ENCODE results near the gene TET2.

GRCh38 chr4:105197777-105198176 lies 51.1 kb downstream of the TET2 start:
- TF ChIP-seq NFE2L1 (CRISPR knock-in tag; IDR thresholded peaks at IDR 0.05) = no peak
- no peak for TF ChIP-seq RORB (CRISPR knock-in tag; IDR thresholded peaks at IDR 0.05)
- TF ChIP-seq USF1 (CRISPR knock-in tag; IDR thresholded peaks at IDR 0.05) = no peak
- no peak for TF ChIP-seq CDX4 (CRISPR knock-in tag; IDR thresholded peaks at IDR 0.05; ENCODE audit: borderline replicate concordance)
- no peak for TF ChIP-seq FOXP4 (CRISPR knock-in tag; IDR thresholded peaks at IDR 0.05)
- TF ChIP-seq MAX (CRISPR knock-in tag; IDR thresholded peaks at IDR 0.05) = no peak
- TF ChIP-seq CTCF (IDR thresholded peaks at IDR 0.05) = no peak
- TF ChIP-seq SP1 (CRISPR knock-in tag; conservative IDR thresholded peaks at IDR 0.05) = no peak
- no peak for TF ChIP-seq JUN (CRISPR knock-in tag; IDR thresholded peaks at IDR 0.05)
- TF ChIP-seq TCF7 (CRISPR knock-in tag; IDR thresholded peaks at IDR 0.05; ENCODE audit: low read depth) = no peak
- no peak for TF ChIP-seq IRF2 (CRISPR knock-in tag; IDR thresholded peaks at IDR 0.05; ENCODE audit: borderline replicate concordance, low read depth)
- TF ChIP-seq ESRRA (CRISPR knock-in tag; IDR thresholded peaks at IDR 0.05; ENCODE audit: borderline replicate concordance) = no peak
- TF ChIP-seq PRRX2 (CRISPR knock-in tag; IDR thresholded peaks at IDR 0.05) = no peak
- no peak for TF ChIP-seq ETV6 (CRISPR knock-in tag; IDR thresholded peaks at IDR 0.05)

All from WTC11 (cell line).